ENCODE measurements around the gene TIMM22. TPM values are rescaled to one million over a fixed set of nuclear protein-coding genes. Genes with fewer than 3 reads are reported as not detected.
A peak's percentile ranks its signal among the peaks of the same experiment; 100 is the strongest.

The TIMM22 gene
- total and polyA plus RNA-seq, 2 of the 13 experiments (the other 11 are each of a cell fraction or from before 2014, with no cell fraction given), result 6.2 to 15.5 TPM

- peak; percentile 80; the same call in 1 of the 2 replicates for TF ChIP-seq ZNF318 (CRISPR knock-in tag; IDR thresholded peaks at IDR 0.05)
- TF ChIP-seq HNRNPUL1 (IDR thresholded peaks at IDR 0.05; ENCODE audit: low read depth, low read length), result no peak
- 0 out of 2 replicates have a peak, but pooled peaks have one; percentile 8 for TF ChIP-seq ZNF253 (CRISPR knock-in tag; IDR thresholded peaks at IDR 0.05; ENCODE audit: borderline replicate concordance)
- no peak for TF ChIP-seq SCMH1 (CRISPR knock-in tag; IDR thresholded peaks at IDR 0.05; ENCODE audit: borderline replicate concordance)
- no peak for TF ChIP-seq ZBTB34 (CRISPR knock-in tag; IDR thresholded peaks at IDR 0.05)
- TF ChIP-seq PHF5A (CRISPR knock-in tag; IDR thresholded peaks at IDR 0.05; ENCODE audit: low read depth, unreplicated experiment), result peak; percentile 83
- no peak for TF ChIP-seq ATM (IDR thresholded peaks at IDR 0.05; ENCODE audit: borderline replicate concordance)
- no peak for TF ChIP-seq DZIP1 (CRISPR knock-in tag; IDR thresholded peaks at IDR 0.05)
- TF ChIP-seq ZNF841 (CRISPR knock-in tag; IDR thresholded peaks at IDR 0.05; ENCODE audit: borderline replicate concordance), result peak; percentile 83; the same call in 1 of the 2 replicates
- no peak for TF ChIP-seq REXO4 (CRISPR knock-in tag; IDR thresholded peaks at IDR 0.05; ENCODE audit: borderline replicate concordance)
- TF ChIP-seq U2AF1 (optimal IDR thresholded peaks at IDR 0.05; ENCODE audit: low read depth, low read length), result peak; percentile 99
- TF ChIP-seq POLR2AphosphoS5 (IDR thresholded peaks at IDR 0.05; ENCODE audit: low read depth, low read length), result peak; percentile 85
- no peak for TF ChIP-seq ZKSCAN5 (CRISPR knock-in tag; IDR thresholded peaks at IDR 0.05)
- TF ChIP-seq SMYD3 (CRISPR knock-in tag; IDR thresholded peaks at IDR 0.05), result peak; percentile 22; the same call in 1 of the 2 replicates
- peak; percentile 93 for TF ChIP-seq TARDBP (CRISPR knock-in tag; IDR thresholded peaks at IDR 0.05)
- peak; percentile 74 for TF ChIP-seq ETV5 (CRISPR knock-in tag; IDR thresholded peaks at IDR 0.05; ENCODE audit: borderline replicate concordance)
Measured at GRCh38 chr17:996554-997344, at the start of gene TIMM22 (continued).
